ENCODE measurements around the gene HEYL. TPM values are rescaled to one million over a fixed set of nuclear protein-coding genes. Genes with fewer than 3 reads are reported as not detected.

Gene HEYL
- total RNA-seq (2022; extraction: Qiagen RNA extraction), result 3.1 to 3.5 TPM (median 3.4 TPM) in 5 replicates

GRCh38 chr1:39639305-39640130 is at the start of gene HEYL:
HEYL (minus strand) TSS chr1:39639643; CDS start chr1:39639625, 18 bp downstream.

GRCh38 chr1:39671793-39672550 is 32.5 kb upstream of the HEYL start, which contains the start of gene NT5C1A:
NT5C1A (minus strand) TSS chr1:39672107; CDS start chr1:39672038, 69 bp downstream.

Other genes with a start within 250 kb of the HEYL start
- gene BMP8A, start 148.0 kb downstream of the HEYL start, total RNA-seq (2022; extraction: Qiagen RNA extraction), result 0.07 to 0.29 TPM (median 0.13 TPM) in 5 replicates
- 117 to 148 TPM (median 121 TPM) in 5 replicates for gene PABPC4, start 62.9 kb downstream of the HEYL start, total RNA-seq (2022; extraction: Qiagen RNA extraction)
- 0.06 TPM in 1 of 5 replicates, not detected in the others for gene NT5C1A, start 32.5 kb upstream of the HEYL start, total RNA-seq (2022; extraction: Qiagen RNA extraction)
- gene HPCAL4, start 51.8 kb upstream of the HEYL start, total RNA-seq (2022; extraction: Qiagen RNA extraction), result 0.21 to 0.27 TPM (median 0.23 TPM) in 5 replicates
- 38.0 to 40.4 TPM (median 39.6 TPM) in 5 replicates for gene PPIE, start 99.2 kb upstream of the HEYL start, total RNA-seq (2022; extraction: Qiagen RNA extraction)
- gene OXCT2, start 131.7 kb upstream of the HEYL start, total RNA-seq (2022; extraction: Qiagen RNA extraction), result 0.33 to 0.89 TPM (median 0.67 TPM) in 5 replicates
- gene BMP8B, start 149.2 kb upstream of the HEYL start, total RNA-seq (2022; extraction: Qiagen RNA extraction), result 4.2 to 5.2 TPM (median 5.0 TPM) in 5 replicates
- gene TRIT1, start 243.9 kb upstream of the HEYL start, total RNA-seq (2022; extraction: Qiagen RNA extraction), result 13.8 to 19.2 TPM (median 14.7 TPM) in 5 replicates

Measured in A549 treated with AZD2906 at 1 μM for 4 hours (cell line).